HCT116 (cell line): ENCODE data around the gene HOXD11. TPM values are rescaled to one million over a fixed set of nuclear protein-coding genes. Genes with fewer than 3 reads are reported as not detected.

Experiments used
- ATAC-seq: fragments of 200-7000 bp; cut with Tn5 transposase; 2 replicates; pipeline ENCODE4 v1.9.1; 2020; ENCODE audit warnings: mild to moderate bottlenecking, moderate library complexity
- BruUV-seq: library from RNA; stranded (reverse); fragments of 400-500 nt; replicated peaks from 2 replicates; lab custom pipeline; 2021; lab: Mats Ljungman, UMichigan
- CTCF ChIA-PET: fragments of 300-600 bp; sonication (Branson Sonifier 250); formaldehyde crosslinking; loops from one replicate; lab custom pipeline; 2021; ENCODE audit warnings: antibody characterized with exemption; lab: Charles Lee
- POLR2A ChIA-PET: fragments of 300-600, 350-600 bp; sonication (Branson Sonifier 250); formaldehyde crosslinking; loops from one replicate; lab custom pipeline; 2021; ENCODE audit warnings: antibody characterized with exemption; lab: Charles Lee
- RAD21 ChIA-PET, 2 experiments: fragments of 300-600 bp; sonication (Branson Sonifier 250); formaldehyde crosslinking; loops; one replicate each; lab custom pipeline; 2023; ENCODE audit warnings: low total read pairs in 2 of 2; ENCODE audit not compliant: uncharacterized antibody in 2 of 2, unreplicated experiment in 2 of 2, low non-redundant PET in 1 of 2; lab: Charles Lee
- DNase-seq: peaks from one replicate; pipeline ENCODE4 v3.0.0-alpha.2; 2010; ENCODE audit warnings: low read depth, low spot score
- H2AFZ ChIP-seq: fragments of 200-600 bp; shearing (Covaris generic), sonication (generic); 2 replicates; pipeline ENCODE4 v1.6.1; 2017; ENCODE audit warnings: low read depth, mixed run types, mixed read lengths, antibody characterized with exemption, low read length; ENCODE audit not compliant: poor library complexity, severe bottlenecking
- H3K27ac ChIP-seq: 2 replicates; pipeline ENCODE4 v1.5.1; 2012; ENCODE audit warnings: low read depth, low read length
- H3K27me3 ChIP-seq: fragments of 200-600 bp; sonication (generic); 2 replicates; pipeline ENCODE4 v1.6.1; 2016; ENCODE audit warnings: mixed run types, low read length, mixed read lengths; ENCODE audit not compliant: insufficient read depth
- H3K36me3 ChIP-seq, 2 experiments: fragments of 200-500 bp in 1 of 2; fragments of 200-600 bp in 1 of 2; sonication (Bioruptor generic) in 1 of 2; sonication (generic) in 1 of 2; 2 replicates each; pipeline versions ENCODE4 v1.5.1 to v1.6.1; 2014 to 2016; ENCODE audit warnings: low read length in 2 of 2, inconsistent platforms in 1 of 2, mixed read lengths in 1 of 2, mixed run types in 1 of 2; ENCODE audit not compliant: insufficient read depth in 2 of 2, control insufficient read depth in 1 of 2
- H3K4me1 ChIP-seq, 2 experiments: fragments of 200-600 bp in 1 of 2; sonication (generic) in 1 of 2; 2 replicates each; pipeline versions ENCODE4 v1.5.1 to v1.6.1; 2012 to 2017; ENCODE audit warnings: low read length in 2 of 2, inconsistent platforms in 1 of 2, mild to moderate bottlenecking in 1 of 2, mixed read lengths in 1 of 2, mixed run types in 1 of 2, moderate library complexity in 1 of 2; ENCODE audit not compliant: insufficient read depth in 2 of 2, control insufficient read depth in 1 of 2
- H3K4me2 ChIP-seq: fragments of 200-600 bp; sonication (generic); 2 replicates; pipeline ENCODE4 v1.6.1; 2017; ENCODE audit warnings: mixed run types, low read length, mixed read lengths
- H3K4me3 ChIP-seq, 2 experiments: fragments of 200-600 bp in 1 of 2; sonication (generic) in 1 of 2; replicated peaks in 1 of 2; 2 replicates each; pipeline ENCODE4 v1.5.1; 2011 to 2016; ENCODE audit warnings: low read length in 2 of 2, control low read depth in 1 of 2, low read depth in 1 of 2, mild to moderate bottlenecking in 1 of 2, mixed read lengths in 1 of 2, mixed run types in 1 of 2
- H3K79me2 ChIP-seq: fragments of 200-600 bp; sonication (generic); 2 replicates; pipeline ENCODE4 v1.6.1; 2017; ENCODE audit warnings: mild to moderate bottlenecking, mixed run types, low read length, moderate library complexity, mixed read lengths; ENCODE audit not compliant: insufficient read depth
- H3K9ac ChIP-seq: fragments of 200-600 bp; sonication (generic); 2 replicates; pipeline ENCODE4 v1.6.1; 2016; ENCODE audit warnings: low read length, mixed read lengths
- H3K9me2 ChIP-seq: fragments of 200-600 bp; sonication (generic), shearing (Covaris generic); 2 replicates; pipeline ENCODE4 v1.6.1; 2017; ENCODE audit warnings: mixed run types, mild to moderate bottlenecking, moderate library complexity; ENCODE audit not compliant: insufficient read depth
- H3K9me3 ChIP-seq, 2 experiments: fragments of 200-500 bp in 1 of 2; fragments of 200-600 bp in 1 of 2; sonication (Bioruptor generic) in 1 of 2; sonication (generic) in 1 of 2; 2 replicates each; pipeline ENCODE4 v1.6.1; 2014 to 2017; ENCODE audit warnings: low read length in 2 of 2, mixed read lengths in 2 of 2, inconsistent platforms in 1 of 2, low read depth in 1 of 2, mild to moderate bottlenecking in 1 of 2, mixed run types in 1 of 2, moderate library complexity in 1 of 2; ENCODE audit not compliant: control insufficient read depth in 1 of 2, insufficient read depth in 1 of 2
- H4K20me1 ChIP-seq: fragments of 200-600 bp; sonication (generic), shearing (Covaris generic); 2 replicates; pipeline ENCODE4 v1.6.1; 2017; ENCODE audit warnings: mixed run types, mild to moderate bottlenecking, moderate library complexity; ENCODE audit not compliant: insufficient read depth
- EZH2 ChIP-seq: fragments of 200-600 bp; sonication (generic); IDR thresholded peaks from 2 replicates; pipeline ENCODE4 v1.6.1; 2017; ENCODE audit warnings: antibody characterized with exemption, mixed run types
- POLR2AphosphoS5 ChIP-seq: IDR thresholded peaks from 2 replicates; pipeline ENCODE4 v1.6.1; 2011; ENCODE audit warnings: mild to moderate bottlenecking, low read depth, low read length, moderate library complexity
- RAD21 ChIP-seq: IDR thresholded peaks from 2 replicates; pipeline ENCODE4 v1.6.1; 2012; ENCODE audit warnings: low read depth, mild to moderate bottlenecking
- SP1 ChIP-seq: IDR thresholded peaks from 2 replicates; pipeline ENCODE4 v1.6.1; 2012; ENCODE audit warnings: low read depth
- SRF ChIP-seq: IDR thresholded peaks from 2 replicates; pipeline ENCODE4 v1.6.1; 2012; ENCODE audit warnings: low read depth
- intact Hi-C: fragments of 100-400 bp; cut with micrococcal nuclease; formaldehyde crosslinking; loops from 2 replicates; pipeline ENCODE4 v1.10.0; 2022
- total RNA-seq: library from RNA; stranded (reverse); gene quantifications from one replicate; pipeline ENCODE4 v1.2.1, GENCODE V29; 2021; ENCODE audit not compliant: unreplicated experiment
- TF ChIP-seq, protein P1 (sequence below): IDR thresholded peaks from 2 replicates; pipeline ENCODE4 v1.6.1; 2011; ENCODE audit warnings: mild to moderate bottlenecking, low read length, moderate library complexity; ENCODE audit not compliant: insufficient replicate concordance; ENCODE audit errors: extremely low read depth

The HOXD11 gene
- total RNA-seq, 1 experiment from 2014 or later = not detected

GRCh38 chr2:176122052-176122682, 15.1 kb downstream of the HOXD11 start:
- Histone ChIP-seq H3K4me3 (no peak overlapping the region), H3K9me2 (no peaks in the 10 kb centered on the region), H3K79me2 (no peaks in the 10 kb centered on the region), H3K27me3 (no peaks in the 10 kb centered on the region), H3K36me3 (no peaks in the 10 kb centered on the region), H3K4me2 (no peak overlapping the region), H4K20me1 (no peaks in the 10 kb centered on the region)
- intact Hi-C loops = no loop called here
- POLR2A ChIA-PET = interaction anchor here (0.7 kb wide), 1 partner anchor 24 kb away, joined by 3 read pairs; no protein-coding TSS in a partner anchor
- RAD21 ChIA-PET = no interaction called here
- no peak for ATAC-seq
- TF ChIP-seq SP1 = no peak
- TF ChIP-seq, protein P1, sequence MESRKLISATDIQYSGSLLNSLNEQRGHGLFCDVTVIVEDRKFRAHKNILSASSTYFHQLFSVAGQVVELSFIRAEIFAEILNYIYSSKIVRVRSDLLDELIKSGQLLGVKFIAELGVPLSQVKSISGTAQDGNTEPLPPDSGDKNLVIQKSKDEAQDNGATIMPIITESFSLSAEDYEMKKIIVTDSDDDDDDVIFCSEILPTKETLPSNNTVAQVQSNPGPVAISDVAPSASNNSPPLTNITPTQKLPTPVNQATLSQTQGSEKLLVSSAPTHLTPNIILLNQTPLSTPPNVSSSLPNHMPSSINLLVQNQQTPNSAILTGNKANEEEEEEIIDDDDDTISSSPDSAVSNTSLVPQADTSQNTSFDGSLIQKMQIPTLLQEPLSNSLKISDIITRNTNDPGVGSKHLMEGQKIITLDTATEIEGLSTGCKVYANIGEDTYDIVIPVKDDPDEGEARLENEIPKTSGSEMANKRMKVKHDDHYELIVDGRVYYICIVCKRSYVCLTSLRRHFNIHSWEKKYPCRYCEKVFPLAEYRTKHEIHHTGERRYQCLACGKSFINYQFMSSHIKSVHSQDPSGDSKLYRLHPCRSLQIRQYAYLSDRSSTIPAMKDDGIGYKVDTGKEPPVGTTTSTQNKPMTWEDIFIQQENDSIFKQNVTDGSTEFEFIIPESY = no peak
- TF ChIP-seq RAD21 = no peak
- TF ChIP-seq POLR2AphosphoS5 = no peak
- TF ChIP-seq SRF = no peak
- TF ChIP-seq EZH2 = no peak
- TF ChIP-seq, all 23 proteins: peak for 0
- DNase-seq = no peak
- H3K9me3 ChIP-seq = no peaks in the 10 kb centered on the region
- H3K27ac ChIP-seq = no peak overlapping the region
- no peak overlapping the region for H3K9ac ChIP-seq
- H3K4me1 ChIP-seq = peaks cover 0 to 5% of the 10 kb centered on the region in 2 experiments; a peak in 1 of 4 replicates
- BruUV-seq = no TSS peak
- no peak overlapping the region for H2AFZ ChIP-seq
- CTCF ChIA-PET = no interaction called here
